ENCODE data around the gene ZNF266. TPM values are rescaled to one million over a fixed set of nuclear protein-coding genes. Genes with fewer than 3 reads are reported as not detected.

The ZNF266 gene
- 7.3 and 9.9 TPM in 2 replicates for total RNA-seq

GRCh38 chr19:9435279-9436268, at the start of gene ZNF266:
Gene ZNF266, minus strand, starts transcription at chr19:9435573. Its CDS starts 15,484 bp downstream, at chr19:9420089.

GRCh38 chr19:9362905-9363304, 72.5 kb downstream of the ZNF266 start, which contains the start of gene ZNF177:
Gene ZNF177, plus strand, starts transcription at chr19:9363013. Its CDS starts 15,299 bp downstream, at chr19:9378312.

Other genes with a start within 250 kb of the ZNF266 start
- gene OR7D4, start 216.0 kb downstream of the ZNF266 start, total RNA-seq: not detected in 2 replicates
- not detected in 2 replicates for gene OR7E24, start 184.6 kb downstream of the ZNF266 start, total RNA-seq
- gene ZNF699, start 125.7 kb downstream of the ZNF266 start, total RNA-seq: 15.1 and 21.7 TPM in 2 replicates
- gene ZNF559, start 111.4 kb downstream of the ZNF266 start, total RNA-seq: 11.5 and 12.7 TPM in 2 replicates
- 0.77 and 1.7 TPM in 2 replicates for gene ZNF177, start 72.6 kb downstream of the ZNF266 start, total RNA-seq
- 2.7 and 3.4 TPM in 2 replicates for gene ZNF560, start 63.0 kb upstream of the ZNF266 start, total RNA-seq
- 19.4 and 29.9 TPM in 2 replicates for gene ZNF426, start 103.1 kb upstream of the ZNF266 start, total RNA-seq
- 44.5 and 67.1 TPM in 2 replicates for gene ZNF121, start 148.9 kb upstream of the ZNF266 start, total RNA-seq
- 37.4 and 42.8 TPM in 2 replicates for gene ZNF561, start 185.7 kb upstream of the ZNF266 start, total RNA-seq
- gene ZNF562, start 239.5 kb upstream of the ZNF266 start, total RNA-seq: 31.6 and 40.9 TPM in 2 replicates